ENCODE results near the gene SLC43A2. TPM values are rescaled to one million over a fixed set of nuclear protein-coding genes. Genes with fewer than 3 reads are reported as not detected.

The SLC43A2 gene
- total and polyA plus RNA-seq, 10 of the 15 experiments (the other 5 are each of a cell fraction or from before 2014, with no cell fraction given), result 0.03 to 14.0 (median 5.3) TPM

- WGBS (ENCODE audit: insufficient coverage, insufficient replicate concordance, low lambda C conversion rate, missing lambda C conversion rate), result 74% methylated on average over 25 of the region's 25 CpGs
- peak within 1 kb of the TSS; percentile 69 for H2AFZ ChIP-seq (ENCODE audit: control insufficient read depth, low read depth, low read length)
- BruUV-seq (replicated peaks), result no TSS peak
- RAD21 ChIA-PET (ENCODE audit: unreplicated experiment), result interaction anchor here (0.8 to 1.2 kb wide), 4 partner anchors 15 to 72 kb away, joined by 3 to 7 read pairs (median 4); no protein-coding TSS in a partner anchor
- intact Hi-C loops (cut with micrococcal nuclease; ENCODE audit: unreplicated experiment) (loop anchor here (10.0 kb wide), 1 partner anchor 371 kb away; the partner anchor contains the start of genes BHLHA9 and TRARG1), in situ Hi-C loops (cut with MboI) (no loop called here)
- DNase-seq (ENCODE audit: low read depth, low spot score) (no peak), ATAC-seq (no peak), FAIRE-seq (no peak)
- peaks cover 38% of the 10 kb centered on the region for H3K4me1 ChIP-seq (ENCODE audit: control insufficient read depth, insufficient read depth, low read length)
- H3K27ac ChIP-seq (ENCODE audit: control insufficient read depth, insufficient read depth), result peak within 1 kb of the TSS; percentile 95
- H3K36me3 ChIP-seq (ENCODE audit: control insufficient read depth in 2 of 2, insufficient read depth in 2 of 2, low read length in 1 of 2), result peaks cover 0 to 2% of the 10 kb centered on the region in 2 experiments; a peak in 2 of 4 replicates
- peak within 1 kb of the TSS; percentile 62; the same call in 1 of the 2 replicates for H3K4me3 ChIP-seq
- POLR2A ChIA-PET, result interaction anchor here (0.8 to 1.4 kb wide), 5 partner anchors 14 to 71 kb away, joined by 3 to 5 read pairs (median 3); partner anchors contain the start of gene PRPF8
- no peaks in the 10 kb centered on the region for H3K27me3 ChIP-seq (replicated peaks in 1 of 2; ENCODE audit: control insufficient read depth in 2 of 2, insufficient read depth in 2 of 2, low read length in 1 of 2)
- no peaks in the 10 kb centered on the region for H4K20me1 ChIP-seq (ENCODE audit: control insufficient read depth, insufficient read depth)
- peak within 1 kb of the TSS; percentile 98 for H3K4me2 ChIP-seq (ENCODE audit: control insufficient read depth, insufficient read depth)
- H3K79me2 ChIP-seq (ENCODE audit: control insufficient read depth, insufficient read depth, low read length), result peaks cover 5% of the 10 kb centered on the region
- SMC1A ChIA-PET (ENCODE audit: uncharacterized antibody, unreplicated experiment), result interaction anchor here (0.9 to 1.9 kb wide), 3 partner anchors 13 to 71 kb away, joined by 3 to 7 read pairs (median 3); no protein-coding TSS in a partner anchor
- no peaks in the 10 kb centered on the region for H3K9me3 ChIP-seq (replicated peaks; ENCODE audit: control insufficient read depth, insufficient read depth, low read length)
- CTCF ChIA-PET, result interaction anchor here (0.7 to 1.7 kb wide), 6 partner anchors 13 to 71 kb away, joined by 3 to 7 read pairs (median 4); no protein-coding TSS in a partner anchor
- peak within 1 kb of the TSS; percentile 80 for H3K9ac ChIP-seq (ENCODE audit: control insufficient read depth, insufficient read depth, low read length)
- TF ChIP-seq HDAC2 (IDR thresholded peaks at IDR 0.05) (no peak), SIX5 (IDR thresholded peaks at IDR 0.05; ENCODE audit: low read depth, low read length, severe bottlenecking) (no peak), NRF1 (conservative IDR thresholded peaks at IDR 0.05; ENCODE audit: low read depth, low read length) (no peak), ATF7 (IDR thresholded peaks at IDR 0.05; ENCODE audit: low read depth) (no peak)
- TF ChIP-seq, protein P1, sequence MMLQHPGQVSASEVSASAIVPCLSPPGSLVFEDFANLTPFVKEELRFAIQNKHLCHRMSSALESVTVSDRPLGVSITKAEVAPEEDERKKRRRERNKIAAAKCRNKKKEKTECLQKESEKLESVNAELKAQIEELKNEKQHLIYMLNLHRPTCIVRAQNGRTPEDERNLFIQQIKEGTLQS (IDR thresholded peaks at IDR 0.05; ENCODE audit: borderline replicate concordance, extremely low read depth, low read depth, low read length), result no peak
- TF ChIP-seq, protein P2, sequence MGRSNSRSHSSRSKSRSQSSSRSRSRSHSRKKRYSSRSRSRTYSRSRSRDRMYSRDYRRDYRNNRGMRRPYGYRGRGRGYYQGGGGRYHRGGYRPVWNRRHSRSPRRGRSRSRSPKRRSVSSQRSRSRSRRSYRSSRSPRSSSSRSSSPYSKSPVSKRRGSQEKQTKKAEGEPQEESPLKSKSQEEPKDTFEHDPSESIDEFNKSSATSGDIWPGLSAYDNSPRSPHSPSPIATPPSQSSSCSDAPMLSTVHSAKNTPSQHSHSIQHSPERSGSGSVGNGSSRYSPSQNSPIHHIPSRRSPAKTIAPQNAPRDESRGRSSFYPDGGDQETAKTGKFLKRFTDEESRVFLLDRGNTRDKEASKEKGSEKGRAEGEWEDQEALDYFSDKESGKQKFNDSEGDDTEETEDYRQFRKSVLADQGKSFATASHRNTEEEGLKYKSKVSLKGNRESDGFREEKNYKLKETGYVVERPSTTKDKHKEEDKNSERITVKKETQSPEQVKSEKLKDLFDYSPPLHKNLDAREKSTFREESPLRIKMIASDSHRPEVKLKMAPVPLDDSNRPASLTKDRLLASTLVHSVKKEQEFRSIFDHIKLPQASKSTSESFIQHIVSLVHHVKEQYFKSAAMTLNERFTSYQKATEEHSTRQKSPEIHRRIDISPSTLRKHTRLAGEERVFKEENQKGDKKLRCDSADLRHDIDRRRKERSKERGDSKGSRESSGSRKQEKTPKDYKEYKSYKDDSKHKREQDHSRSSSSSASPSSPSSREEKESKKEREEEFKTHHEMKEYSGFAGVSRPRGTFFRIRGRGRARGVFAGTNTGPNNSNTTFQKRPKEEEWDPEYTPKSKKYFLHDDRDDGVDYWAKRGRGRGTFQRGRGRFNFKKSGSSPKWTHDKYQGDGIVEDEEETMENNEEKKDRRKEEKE (IDR thresholded peaks at IDR 0.05), result no peak
These were observed 16.9 kb upstream of the SLC43A2 start, which contains the start of gene SCARF1 for GRCh38 chr17:1645207-1646171. Gene SCARF1, minus strand, starts transcription at chr17:1645732. Its CDS starts 35 bp downstream, at chr17:1645697.

Data from GM12878 (cell line).